Ovary (tissue), 3 donors: ENCODE results near the gene ZFPM1.

Experiments used
- EP300 ChIP-seq: sonication (generic); formaldehyde crosslinking; IDR thresholded peaks from one replicate; pipeline ENCODE4 v1.6.1; 2017; ENCODE audit warnings: antibody characterized with exemption
- POLR2A ChIP-seq: fragments of 450-650 bp; IDR thresholded peaks from one replicate; pipeline ENCODE4 v1.6.1; 2017; ENCODE audit warnings: antibody characterized with exemption, mild to moderate bottlenecking, moderate library complexity
- TF ChIP-seq, protein P1 (sequence below), 3 donors: fragments of 450-650 bp in 2 of 3; fragments of 200-600 bp in 1 of 3; IDR thresholded peaks; one replicate each; pipeline versions ENCODE4 v1.5.1 to v1.8.0; 2016 to 2022; ENCODE audit warnings: antibody characterized with exemption in 3 of 3, mild to moderate bottlenecking in 1 of 3
- donor health status: DM: no; HTN: no; CAD: no.

DNA sequence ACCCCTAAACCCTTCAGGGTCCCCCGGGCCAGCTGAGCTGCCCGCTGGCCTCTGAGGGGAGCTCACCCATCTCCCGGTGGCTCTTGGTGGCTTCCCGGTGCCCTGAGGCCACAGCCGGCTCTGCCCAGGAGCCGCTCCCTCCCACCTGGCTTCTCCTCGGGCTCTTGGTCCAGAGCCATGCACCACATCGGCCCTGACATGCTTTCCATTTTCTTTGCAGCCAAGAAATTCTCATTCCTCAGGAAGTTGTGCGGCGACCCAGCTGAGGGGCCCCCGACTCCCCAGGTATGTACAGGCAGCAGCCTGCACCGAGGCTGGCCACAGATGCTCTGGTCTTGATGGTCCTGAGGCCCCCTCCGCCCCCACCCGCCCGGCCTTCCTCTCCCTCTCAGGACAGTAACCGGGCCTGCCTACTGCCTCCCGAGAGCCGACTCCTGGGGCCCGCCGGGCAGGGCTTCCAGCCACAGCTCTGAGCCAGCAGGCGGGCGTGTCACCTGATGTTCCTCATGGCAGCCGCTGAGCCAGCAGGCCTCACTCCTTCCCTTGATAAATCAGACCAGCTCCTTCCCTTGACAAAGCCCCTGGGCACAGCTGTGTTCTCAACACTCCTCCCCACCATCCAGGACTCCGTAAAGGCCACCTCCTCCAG lies 28.4 kb upstream of the ZFPM1 start:
- TF ChIP-seq, protein P1, sequence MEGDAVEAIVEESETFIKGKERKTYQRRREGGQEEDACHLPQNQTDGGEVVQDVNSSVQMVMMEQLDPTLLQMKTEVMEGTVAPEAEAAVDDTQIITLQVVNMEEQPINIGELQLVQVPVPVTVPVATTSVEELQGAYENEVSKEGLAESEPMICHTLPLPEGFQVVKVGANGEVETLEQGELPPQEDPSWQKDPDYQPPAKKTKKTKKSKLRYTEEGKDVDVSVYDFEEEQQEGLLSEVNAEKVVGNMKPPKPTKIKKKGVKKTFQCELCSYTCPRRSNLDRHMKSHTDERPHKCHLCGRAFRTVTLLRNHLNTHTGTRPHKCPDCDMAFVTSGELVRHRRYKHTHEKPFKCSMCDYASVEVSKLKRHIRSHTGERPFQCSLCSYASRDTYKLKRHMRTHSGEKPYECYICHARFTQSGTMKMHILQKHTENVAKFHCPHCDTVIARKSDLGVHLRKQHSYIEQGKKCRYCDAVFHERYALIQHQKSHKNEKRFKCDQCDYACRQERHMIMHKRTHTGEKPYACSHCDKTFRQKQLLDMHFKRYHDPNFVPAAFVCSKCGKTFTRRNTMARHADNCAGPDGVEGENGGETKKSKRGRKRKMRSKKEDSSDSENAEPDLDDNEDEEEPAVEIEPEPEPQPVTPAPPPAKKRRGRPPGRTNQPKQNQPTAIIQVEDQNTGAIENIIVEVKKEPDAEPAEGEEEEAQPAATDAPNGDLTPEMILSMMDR (IDR thresholded peaks at IDR 0.05), result no peak
- TF ChIP-seq POLR2A, result no peak
- TF ChIP-seq EP300, result no peak
